NCI-H1092 treated with DMSO at 0.1 percent for 48 hours (cell line): ENCODE results near the gene LMNTD1.

Source experiments
- DNase-seq: peaks from one replicate; lab custom pipeline; 2025; lab: John Stamatoyannopoulos, UW

Gene LMNTD1

DNA sequence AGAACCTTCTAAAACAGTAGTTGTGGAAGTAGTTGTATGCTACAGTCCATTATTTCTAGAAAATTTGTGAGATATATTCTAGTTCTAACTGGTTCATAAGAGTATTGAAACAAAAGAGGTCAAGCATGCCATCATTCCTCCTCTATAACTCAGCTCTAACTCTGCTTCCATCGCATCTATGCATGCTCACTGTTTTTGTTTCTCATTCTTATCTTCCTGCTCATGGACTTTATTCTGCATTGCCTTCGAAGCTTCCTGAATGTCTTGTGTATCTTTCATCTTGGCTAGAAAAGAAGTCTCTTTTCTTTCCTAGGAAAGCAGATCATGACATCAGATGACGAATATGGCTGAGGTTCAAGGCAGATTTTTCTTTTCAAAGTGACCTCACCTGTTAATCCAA lies 402 bp downstream of the LMNTD1 start:
- DNase-seq: no peak

DNA sequence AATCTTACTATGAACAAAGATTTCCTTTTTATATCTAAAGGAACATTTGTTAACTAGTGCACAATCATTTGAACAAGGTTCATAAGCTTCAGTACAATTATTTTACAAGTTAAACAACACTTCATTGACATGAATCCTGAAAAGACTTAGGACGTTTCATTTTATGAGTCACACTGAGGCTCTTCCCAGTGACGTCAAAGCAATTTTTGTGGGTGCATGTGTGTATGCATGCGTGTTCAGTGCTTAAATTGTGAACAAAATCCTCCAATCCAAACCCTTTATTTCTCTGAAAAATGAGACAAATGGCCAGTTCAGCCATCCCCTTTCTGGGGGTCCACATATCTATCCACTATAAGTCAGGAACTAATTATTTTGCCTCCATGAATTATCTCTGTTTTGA lies 2.9 kb downstream of the LMNTD1 start:
- no peak for DNase-seq

DNA sequence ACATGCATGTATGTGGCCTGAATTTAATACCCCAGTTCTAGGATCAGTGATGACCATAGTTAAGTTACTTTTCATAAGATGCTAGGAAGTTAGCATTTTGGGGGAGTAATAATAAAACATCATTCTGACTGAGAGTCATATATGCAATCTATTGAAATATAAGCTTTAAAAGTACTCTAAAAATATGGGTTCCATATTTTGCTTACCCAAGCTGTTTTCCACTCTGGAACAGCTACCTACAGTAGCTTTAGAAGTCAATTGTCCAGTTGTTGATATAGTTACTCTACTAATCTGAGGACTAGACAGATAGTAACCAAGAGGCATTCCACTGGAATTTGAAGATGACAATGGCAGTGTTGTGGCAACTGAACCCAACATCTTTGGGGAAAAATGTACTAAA lies 4.0 kb downstream of the LMNTD1 start:
- DNase-seq: no peak

DNA sequence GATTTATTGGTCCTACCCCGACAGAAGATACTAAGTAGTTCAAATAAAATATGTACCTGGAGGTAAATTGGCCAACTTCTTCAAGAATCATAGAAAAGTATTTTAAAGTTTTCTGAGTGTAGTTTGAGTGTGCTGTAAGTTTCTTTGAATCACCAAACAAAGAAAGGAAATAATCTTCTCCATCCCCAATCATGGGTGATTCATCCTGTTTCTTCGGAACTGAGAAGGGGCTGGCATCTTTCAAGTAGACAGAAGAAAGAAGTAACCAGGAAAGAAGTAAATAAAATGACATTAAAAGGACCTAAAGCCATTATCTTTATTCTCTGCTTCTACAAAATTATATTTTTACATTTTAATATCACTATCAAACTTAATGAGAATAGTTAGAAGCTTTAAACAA lies 6.8 kb downstream of the LMNTD1 start:
- DNase-seq: no peak

DNA sequence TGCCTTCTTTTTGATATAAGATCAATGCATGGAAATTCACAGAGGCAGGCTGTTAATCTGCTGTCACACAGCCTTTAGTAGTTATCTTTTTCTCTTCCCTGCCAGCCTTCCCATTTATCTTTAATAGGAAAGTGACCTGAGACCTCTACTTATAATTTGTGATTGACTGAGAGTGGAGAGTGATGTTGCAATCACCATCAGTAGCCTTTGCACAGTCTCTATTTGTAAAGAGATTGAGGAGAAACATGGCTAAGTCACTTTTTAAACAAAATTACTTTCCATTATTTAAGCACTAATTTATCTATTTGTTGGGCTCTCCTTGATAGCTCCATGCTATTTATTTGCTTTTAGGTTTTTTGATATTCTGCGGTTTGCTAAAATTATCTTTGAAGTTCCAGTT lies 19.9 kb downstream of the LMNTD1 start:
- DNase-seq: no peak

DNA sequence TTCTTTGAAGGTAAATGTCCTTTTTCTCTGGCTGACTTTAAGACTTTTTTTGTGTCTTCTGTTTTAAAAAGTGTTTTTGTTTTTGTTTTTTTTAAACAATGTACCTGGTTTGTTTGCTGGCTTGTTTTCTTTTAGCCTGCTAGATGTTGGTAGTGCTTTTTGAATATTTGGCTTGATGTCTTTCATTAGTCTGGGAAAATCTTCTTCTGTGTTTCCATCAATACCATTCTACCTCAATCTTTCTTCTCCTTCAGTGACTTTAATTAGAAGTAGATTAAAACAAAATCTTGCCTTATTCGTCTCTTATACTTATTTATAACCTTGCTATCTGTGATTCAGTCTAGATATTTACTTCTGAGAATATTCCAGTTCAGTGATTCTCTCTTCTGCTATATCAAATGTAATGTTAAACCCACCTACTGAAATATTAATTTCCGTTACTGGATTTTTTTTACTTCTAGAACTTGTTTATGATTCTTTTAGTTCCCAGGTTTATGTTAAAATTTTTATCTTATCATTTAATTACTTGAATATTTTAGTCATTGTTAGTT lies 21.5 kb downstream of the LMNTD1 start:
- no peak for DNase-seq

DNA sequence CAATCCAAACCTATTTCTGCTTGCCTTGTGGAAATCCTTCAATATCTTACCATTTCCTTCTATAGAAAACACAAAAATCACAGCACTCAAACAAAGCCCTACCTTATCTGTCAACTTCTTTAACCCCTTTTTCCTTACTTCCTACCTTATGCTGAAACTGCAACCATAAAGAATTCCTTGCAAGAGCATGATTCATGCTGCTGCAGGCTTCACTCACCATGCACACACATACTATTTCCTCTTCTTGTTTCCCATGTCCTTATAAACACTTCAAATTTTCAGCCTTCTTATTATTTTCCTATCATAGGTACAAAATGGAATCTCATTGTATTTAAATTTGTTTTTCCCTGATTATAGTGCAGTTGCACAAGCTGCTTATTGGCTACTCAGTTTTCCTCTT lies 23.3 kb downstream of the LMNTD1 start:
- no peak for DNase-seq

DNA sequence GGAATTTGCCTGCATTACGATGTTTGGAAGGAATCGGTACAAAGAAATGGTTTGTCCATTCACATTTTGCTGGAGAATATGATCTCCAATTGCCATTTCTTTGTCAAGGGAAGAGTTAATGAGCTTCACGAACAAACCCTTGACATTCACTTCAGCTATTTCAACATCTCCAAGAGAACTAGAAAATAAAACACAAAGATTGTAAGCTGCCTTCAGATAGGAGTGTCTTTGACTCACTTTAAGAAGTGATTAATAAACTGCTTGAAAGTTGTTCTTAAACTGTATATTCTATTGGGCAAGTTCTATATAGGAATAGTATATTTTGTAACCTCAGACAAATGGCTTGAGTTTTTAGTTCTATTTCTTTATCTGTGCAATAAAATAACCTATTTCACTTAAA lies 26.3 kb downstream of the LMNTD1 start:
- no peak for DNase-seq

DNA sequence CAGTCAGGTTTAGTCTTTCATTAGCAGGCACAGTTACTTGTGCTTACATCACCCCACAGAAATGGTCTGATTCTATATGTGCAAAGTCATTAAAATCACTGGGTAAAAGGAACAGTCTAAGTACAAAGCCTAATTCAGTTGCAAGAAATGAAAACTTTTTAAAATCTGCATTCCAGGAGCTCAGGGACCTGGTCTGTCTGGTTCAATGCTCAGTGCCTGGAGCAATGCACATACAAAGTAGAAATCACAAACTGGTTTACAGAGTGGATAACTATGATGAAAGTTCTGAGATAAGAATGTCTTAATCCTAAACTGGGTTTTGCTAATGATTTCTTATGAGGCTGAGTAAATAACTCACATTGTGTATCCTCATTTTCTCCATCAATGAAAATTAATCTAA lies 28.7 kb downstream of the LMNTD1 start:
- DNase-seq: no peak

DNA sequence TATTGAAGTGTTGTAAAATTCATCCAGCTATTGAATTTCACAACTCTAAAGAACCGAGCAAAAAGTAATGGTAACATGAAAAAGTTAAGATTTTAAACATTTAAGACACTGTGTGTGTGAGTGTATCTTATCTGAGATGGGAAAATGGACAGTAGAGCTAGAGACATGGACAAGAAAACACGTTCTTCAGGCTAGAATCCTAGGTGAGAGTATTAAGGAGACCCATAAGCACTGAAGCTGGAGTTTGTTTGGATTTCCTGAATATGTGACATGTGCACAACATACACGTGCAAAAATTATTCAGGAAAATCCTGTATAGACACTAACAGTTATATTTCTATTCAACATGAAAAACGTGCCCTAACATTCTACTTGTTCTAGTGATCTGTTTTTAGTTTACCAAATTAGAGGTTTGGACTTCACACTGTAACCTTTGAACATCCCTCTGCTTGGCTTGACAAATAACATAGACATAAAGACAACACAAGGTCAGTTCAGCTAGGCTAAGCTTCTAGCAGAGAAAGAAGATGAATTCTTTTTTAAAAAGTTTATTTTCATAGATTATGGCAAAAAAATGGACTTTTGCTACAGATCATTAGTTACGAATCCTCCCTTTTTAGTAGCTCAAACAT lies 31.3 kb downstream of the LMNTD1 start:
- DNase-seq: no peak

DNA sequence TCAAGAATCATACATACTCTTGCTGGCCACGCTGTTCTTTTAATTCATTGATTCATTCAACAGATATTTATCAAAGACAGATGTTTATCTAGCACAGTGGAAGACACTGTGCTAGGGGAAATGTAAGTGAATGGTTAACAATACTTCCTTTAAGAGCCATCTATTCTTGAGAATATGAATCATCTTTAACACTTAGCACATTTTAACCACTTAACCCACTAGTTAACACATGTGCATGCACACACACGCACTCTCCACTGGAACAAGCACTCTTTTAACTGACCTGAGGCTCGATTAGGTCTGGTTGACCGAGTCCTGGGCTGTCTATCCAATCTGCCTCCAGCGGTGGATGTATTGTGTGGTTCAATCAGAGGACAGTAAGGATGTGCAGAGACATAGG lies 34.6 kb downstream of the LMNTD1 start:
- DNase-seq: no peak

DNA sequence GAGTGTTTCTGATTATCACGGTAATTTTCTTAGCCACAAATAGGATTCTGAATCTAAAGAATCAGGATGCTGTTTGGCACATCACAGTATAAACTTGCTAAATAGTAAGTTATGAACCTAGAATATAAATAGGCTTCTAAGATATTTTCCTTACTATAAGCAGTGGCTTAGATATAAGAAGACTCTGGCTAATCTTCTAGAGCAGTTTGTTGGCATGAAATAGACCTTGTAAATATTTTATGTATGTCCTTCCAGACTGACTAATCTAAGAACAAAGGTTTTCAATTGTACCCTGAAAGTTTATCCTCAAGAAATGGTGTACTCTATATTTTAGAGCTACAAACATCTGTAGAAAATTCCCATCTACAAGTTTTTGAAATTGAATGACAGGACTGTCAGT lies 48.3 kb downstream of the LMNTD1 start:
- no peak for DNase-seq

DNA sequence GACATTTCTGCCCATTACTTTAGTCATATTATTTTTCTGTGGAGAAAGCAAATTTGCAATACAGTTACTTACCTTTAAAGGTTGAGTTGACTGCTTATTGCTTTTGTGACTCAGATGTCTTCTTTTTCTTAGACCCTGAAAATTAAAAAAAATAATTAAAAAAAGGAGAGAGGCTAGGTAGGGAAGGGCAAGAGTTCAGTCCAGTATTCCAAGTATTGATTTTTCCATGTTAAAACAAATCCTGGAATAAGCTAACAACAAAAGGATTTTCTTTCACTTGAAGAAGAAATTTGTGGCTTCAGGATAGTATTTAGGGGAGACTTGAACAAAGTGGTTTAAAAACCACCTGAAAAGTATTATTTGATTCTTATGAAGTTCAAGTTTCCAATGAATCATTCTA lies 49.4 kb downstream of the LMNTD1 start:
- DNase-seq: no peak

DNA sequence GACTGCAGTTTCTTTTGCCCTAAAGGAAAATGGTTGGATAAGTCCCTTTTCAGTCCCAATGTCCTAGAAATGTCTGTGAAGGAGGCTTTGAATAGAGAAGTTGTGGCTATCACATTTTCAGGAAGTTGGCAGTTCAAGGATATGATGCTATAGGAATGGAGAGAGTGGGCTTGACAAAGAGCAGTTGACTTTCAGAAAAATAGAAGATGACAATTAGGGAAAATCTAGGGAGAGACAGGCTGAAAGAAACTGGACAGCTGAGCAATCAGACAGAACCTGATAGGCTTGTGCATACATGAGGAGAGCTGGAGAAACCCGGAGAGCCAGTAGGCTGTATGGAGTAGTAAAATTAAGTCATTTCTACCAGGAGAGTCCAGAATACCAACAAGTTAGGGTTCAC lies 50.5 kb downstream of the LMNTD1 start:
- DNase-seq: no peak

DNA sequence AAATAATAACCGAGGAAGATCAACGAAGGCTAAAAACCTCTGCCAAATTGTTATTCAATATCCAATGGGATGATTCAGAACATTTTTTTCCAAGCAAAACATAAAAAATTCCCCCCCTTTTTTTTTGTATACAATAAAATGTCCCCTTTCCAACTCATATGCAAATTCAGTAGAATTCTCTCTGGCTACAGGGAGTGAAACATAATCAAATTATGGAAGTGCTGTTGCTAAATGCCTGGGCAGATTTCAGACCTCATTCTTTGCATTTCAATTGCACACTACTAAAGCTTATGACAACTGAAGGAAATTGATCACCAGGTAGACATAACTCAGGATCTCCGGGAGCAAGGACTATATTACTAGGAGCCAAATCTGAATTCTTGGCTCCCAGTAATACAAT lies 51.0 kb downstream of the LMNTD1 start:
- DNase-seq: no peak

DNA sequence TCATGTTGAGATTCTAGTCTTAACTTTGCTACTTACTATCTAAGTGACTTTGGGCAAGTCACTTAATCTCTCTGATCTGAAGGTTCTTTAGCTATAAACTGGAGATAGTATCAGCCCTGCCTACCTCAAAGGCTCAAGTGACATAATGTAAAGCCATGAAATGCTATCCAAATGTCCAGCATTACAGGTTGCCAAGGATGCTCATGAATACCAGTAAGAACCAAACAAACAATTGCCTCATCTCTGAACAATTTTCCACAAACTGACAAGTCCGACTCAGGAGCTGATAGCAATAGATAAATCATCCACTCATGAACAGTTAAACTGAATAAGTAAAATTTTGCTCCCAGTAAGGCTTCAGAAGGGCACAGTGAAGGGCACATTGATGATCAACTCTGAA lies 51.5 kb downstream of the LMNTD1 start:
- DNase-seq: no peak

DNA sequence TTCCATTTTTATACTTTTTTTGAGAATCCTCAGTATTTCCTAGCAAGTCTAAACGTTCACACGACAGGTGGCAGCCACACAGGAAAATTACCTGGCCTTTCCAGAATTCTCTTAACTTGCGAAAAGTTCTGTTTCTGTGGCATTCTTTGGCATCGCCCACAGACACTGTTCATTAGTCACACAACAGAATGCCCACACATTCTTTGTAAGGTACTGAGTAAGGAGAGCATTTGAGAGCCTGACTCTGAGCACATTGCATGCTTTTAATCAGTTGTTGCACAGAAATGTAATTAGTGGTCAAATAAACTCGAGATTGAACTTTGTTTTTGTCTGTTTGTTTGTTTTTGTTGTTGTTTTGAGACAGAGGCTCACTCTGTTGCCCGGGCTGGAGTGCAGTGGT lies 52.4 kb downstream of the LMNTD1 start:
- no peak for DNase-seq

DNA sequence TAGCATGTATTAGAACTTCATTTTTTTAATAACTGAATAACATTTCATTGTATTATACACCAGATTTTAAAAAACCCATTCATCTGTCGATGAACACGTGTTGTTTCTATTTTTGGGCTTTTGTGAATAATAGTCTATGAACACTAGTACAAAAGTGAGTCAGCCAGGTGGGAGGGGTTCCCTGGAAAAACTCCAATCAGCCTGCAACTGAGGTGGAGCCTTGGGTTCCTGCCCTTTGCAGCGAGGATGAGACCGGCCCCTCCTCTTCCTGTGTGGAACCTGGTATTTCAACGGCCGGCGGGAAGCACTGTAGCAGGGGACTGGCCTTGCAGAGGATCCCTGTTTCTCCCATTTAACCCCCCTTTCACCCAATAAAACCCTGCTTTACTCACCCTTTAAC lies 56.1 kb downstream of the LMNTD1 start:
- DNase-seq: no peak

DNA sequence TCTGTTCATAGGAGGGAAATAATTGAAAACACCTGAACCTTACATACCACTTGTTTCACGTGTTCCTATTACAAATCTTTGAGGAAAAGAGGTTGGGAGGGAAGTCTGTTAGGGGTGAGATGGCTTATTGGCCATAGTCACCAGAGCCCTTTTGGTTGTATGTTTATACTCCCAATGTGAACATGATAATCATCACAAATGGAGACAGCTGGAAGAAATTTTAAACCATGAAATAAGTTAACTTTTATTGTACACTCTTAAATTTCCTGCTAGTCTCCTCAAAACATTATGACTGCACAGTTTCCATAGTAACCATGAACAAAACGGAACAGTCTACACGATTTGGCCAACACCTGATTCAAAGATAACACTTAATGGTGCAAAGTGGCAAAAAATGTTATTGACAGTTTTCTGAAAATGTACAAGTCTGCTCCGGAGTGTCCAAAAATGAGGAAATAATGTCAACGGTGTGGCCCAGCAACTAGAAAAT lies 56.9 kb downstream of the LMNTD1 start:
- no peak for DNase-seq

DNA sequence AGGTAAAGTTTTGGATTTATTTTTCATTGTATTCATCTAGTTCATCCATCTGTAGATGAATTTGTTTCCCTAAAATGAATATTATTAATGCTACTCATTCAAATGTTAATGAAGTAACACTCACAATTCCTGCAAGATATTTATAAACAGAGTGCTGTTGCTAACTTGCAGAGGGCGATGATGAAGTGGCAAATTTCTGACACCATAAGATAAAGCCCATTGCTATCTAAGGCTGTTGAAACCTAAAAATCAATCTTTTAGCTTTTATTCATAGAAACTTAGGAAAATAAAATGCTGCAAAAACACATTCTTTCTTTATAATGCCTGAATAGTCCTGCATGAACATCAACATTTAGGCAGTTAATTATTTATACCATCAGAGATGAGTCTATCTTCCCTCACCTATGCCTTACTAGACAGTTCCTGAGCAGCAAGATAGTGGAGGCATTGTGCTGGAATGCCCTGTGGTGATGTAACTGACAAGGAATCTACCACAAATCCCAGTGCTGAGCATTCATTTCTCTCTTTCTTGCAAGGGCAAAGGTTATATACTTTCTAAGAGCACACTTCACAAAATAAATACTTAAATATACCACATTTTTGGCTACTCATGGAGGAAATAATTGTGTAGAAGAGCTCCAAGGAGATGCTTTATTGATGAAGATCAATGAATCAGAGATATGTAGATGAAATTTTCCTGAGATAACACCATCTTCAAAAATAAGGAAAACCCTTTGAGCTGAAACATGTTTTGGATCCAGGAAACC lies 57.6 kb downstream of the LMNTD1 start:
- no peak for DNase-seq

DNA sequence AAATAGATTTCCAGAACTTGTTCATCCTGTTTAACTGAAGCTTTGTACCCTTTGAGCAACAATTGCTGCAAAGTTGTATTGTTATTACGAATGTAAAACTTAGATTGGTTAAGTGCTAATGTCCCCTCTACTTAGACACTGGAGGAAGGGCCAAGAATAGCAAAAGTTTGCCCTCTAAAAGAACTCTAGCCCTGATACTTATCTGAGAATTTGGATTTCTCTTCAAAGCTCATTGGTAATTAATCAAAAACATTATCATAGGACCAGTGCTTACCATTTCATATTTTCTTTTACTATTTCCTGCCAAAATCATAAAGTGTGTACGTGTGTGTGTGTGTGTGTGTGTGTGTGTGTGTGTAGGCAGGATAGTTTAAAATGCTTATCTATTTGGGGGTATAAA lies 58.2 kb downstream of the LMNTD1 start:
- no peak for DNase-seq

DNA sequence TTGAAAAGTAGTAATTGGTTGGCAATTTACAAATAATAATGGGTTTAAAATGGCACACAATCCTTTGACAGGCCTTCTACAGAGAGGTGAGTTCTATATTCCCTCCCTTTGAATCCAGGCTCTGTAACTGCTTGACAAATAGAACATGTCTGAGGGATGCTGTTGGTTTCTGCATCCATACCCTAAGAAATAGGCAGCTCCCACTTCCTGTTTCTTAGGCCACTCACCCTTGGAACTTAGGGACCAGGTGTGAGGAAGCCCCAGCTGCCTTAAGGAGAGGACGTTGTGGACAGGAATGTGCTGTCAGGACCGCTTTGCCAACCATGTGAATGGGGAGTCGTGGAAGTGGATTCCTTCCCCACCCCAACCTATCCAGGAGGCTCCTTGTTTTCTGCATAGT lies 59.4 kb downstream of the LMNTD1 start:
- no peak for DNase-seq
